MM.1S (cell line): ENCODE results near the gene AEBP1.

Experiments used
- EZH2phosphoT487 ChIP-seq: fragments of 300-600 bp; sonication (generic); IDR thresholded peaks from 2 replicates; pipeline ENCODE4 v1.6.1; 2018; ENCODE audit warnings: antibody characterized with exemption, low read length
- TF ChIP-seq, protein P1 (sequence below): fragments of 300-600 bp; sonication (generic); IDR thresholded peaks from 2 replicates; pipeline ENCODE4 v1.5.1; 2016; ENCODE audit warnings: antibody characterized with exemption, low read length, mixed read lengths

DNA sequence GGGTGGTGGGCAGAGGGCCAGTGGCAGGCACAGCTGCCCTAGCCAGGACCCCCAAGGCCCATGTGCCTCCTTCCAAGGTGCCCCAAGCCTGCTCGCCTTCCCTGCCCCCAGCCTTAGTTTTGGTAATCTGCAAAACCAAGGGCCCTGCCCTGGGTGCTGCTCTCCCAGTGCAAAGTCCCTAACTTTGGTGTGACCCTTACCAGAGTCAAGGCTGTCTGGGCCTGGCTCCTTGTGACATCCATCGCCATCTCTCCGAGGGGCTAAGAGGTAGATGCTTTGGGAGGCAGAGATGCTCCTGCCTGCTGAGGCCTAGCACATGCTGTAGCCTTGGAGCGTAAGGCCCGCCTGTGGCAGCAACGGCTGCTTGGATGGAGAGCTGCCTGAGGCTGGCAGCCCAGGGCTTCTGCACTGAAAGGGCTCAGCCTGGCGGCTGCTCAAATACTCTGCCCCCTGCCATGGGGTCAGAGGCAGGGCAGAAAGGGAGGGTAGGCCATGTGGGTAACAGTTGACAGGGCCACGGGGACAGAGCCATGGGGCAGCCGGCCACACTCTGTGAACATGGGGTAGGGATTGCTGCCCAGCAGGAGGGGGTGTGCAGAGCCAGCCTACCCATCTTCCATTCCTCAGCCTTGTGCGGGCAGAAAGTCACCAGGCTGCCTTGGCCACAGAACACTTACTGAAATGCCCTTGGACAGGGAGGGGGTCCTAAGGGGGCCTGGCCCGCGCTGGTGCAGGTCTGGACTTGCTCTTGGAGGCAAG, 54.9 kb downstream of the AEBP1 start:
- TF ChIP-seq, protein P1, sequence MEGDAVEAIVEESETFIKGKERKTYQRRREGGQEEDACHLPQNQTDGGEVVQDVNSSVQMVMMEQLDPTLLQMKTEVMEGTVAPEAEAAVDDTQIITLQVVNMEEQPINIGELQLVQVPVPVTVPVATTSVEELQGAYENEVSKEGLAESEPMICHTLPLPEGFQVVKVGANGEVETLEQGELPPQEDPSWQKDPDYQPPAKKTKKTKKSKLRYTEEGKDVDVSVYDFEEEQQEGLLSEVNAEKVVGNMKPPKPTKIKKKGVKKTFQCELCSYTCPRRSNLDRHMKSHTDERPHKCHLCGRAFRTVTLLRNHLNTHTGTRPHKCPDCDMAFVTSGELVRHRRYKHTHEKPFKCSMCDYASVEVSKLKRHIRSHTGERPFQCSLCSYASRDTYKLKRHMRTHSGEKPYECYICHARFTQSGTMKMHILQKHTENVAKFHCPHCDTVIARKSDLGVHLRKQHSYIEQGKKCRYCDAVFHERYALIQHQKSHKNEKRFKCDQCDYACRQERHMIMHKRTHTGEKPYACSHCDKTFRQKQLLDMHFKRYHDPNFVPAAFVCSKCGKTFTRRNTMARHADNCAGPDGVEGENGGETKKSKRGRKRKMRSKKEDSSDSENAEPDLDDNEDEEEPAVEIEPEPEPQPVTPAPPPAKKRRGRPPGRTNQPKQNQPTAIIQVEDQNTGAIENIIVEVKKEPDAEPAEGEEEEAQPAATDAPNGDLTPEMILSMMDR, result no peak
- TF ChIP-seq EZH2phosphoT487, result no peak
